HG02642 (cell line): ENCODE results near the gene PHC3.

Experiments
- ATAC-seq: cut with Tn5 transposase; IDR thresholded peaks from one replicate; pipeline ENCODE4 v1.9.1; 2021; ENCODE audit warnings: mild to moderate bottlenecking; ENCODE audit not compliant: unreplicated experiment, poor library complexity

PHC3 gene

GRCh38 chr3:170049146-170050000, 132.2 kb downstream of the PHC3 start:
- ATAC-seq: no peak

GRCh38 chr3:170047133-170047404, 134.5 kb downstream of the PHC3 start:
- ATAC-seq: no peak

- ATAC-seq: no peak
Observed at GRCh38 chr3:170046269-170047132, 135.0 kb downstream of the PHC3 start.

- peak; percentile 83 for ATAC-seq
Observed at GRCh38 chr3:170044795-170045244, 136.7 kb downstream of the PHC3 start.

- no peak for ATAC-seq
Observed at GRCh38 chr3:170044271-170044670, 137.3 kb downstream of the PHC3 start.

- ATAC-seq: no peak
Observed at GRCh38 chr3:170043506-170043905, 138.0 kb downstream of the PHC3 start.

- ATAC-seq: no peak
Observed at GRCh38 chr3:170040418-170040817, 141.1 kb downstream of the PHC3 start.

- ATAC-seq: peak; percentile 23
Observed at GRCh38 chr3:170038434-170039110, 143.0 kb downstream of the PHC3 start.
